GM23338 (cell line): ENCODE results near the gene DEPDC5. TPM values are rescaled to one million over a fixed set of nuclear protein-coding genes. Genes with fewer than 3 reads are reported as not detected.

ENCODE experiments used
- ATAC-seq: fragments of 200-7000 bp; cut with Tn5 transposase; 3 replicates; pipeline ENCODE4 v1.9.1; 2020
- DNase-seq: peaks from one replicate; pipeline ENCODE4 v3.0.0-alpha.2; 2015; ENCODE audit warnings: low spot score
- H2AFZ ChIP-seq: fragments of 200-600 bp; sonication (generic); 2 replicates; pipeline ENCODE4 v1.8.0; 2016; ENCODE audit warnings: antibody characterized with exemption, mild to moderate bottlenecking, moderate library complexity
- H3F3A ChIP-seq: fragments of 200-600 bp; sonication (generic); replicated peaks from 2 replicates; pipeline ENCODE4 v1.8.0; 2017; ENCODE audit warnings: antibody characterized with exemption, mixed run types, low read depth
- H3K27ac ChIP-seq: fragments of 200-600 bp; sonication (generic); 2 replicates; pipeline ENCODE4 v1.6.1; 2016; ENCODE audit warnings: low read depth
- H3K27me3 ChIP-seq: fragments of 200-600 bp; sonication (generic); 2 replicates; pipeline ENCODE4 v1.8.0; 2016; ENCODE audit warnings: mild to moderate bottlenecking, mixed run types, moderate library complexity; ENCODE audit not compliant: insufficient read depth
- H3K36me3 ChIP-seq: fragments of 200-600 bp; sonication (generic); 2 replicates; pipeline ENCODE4 v1.8.0; 2016; ENCODE audit warnings: mild to moderate bottlenecking; ENCODE audit not compliant: insufficient read depth
- H3K4me1 ChIP-seq: fragments of 200-600 bp; sonication (generic); 2 replicates; pipeline ENCODE4 v1.8.0; 2016; ENCODE audit warnings: mild to moderate bottlenecking, moderate library complexity; ENCODE audit not compliant: insufficient read depth
- H3K4me2 ChIP-seq: fragments of 200-600 bp; sonication (generic); 2 replicates; pipeline ENCODE4 v1.7.1; 2017; ENCODE audit warnings: mixed run types
- H3K4me3 ChIP-seq: fragments of 200-600 bp; sonication (generic); 2 replicates; pipeline ENCODE4 v1.6.1; 2016; ENCODE audit warnings: mixed run types
- H3K79me2 ChIP-seq: fragments of 200-600 bp; sonication (generic); replicated peaks from 2 replicates; pipeline ENCODE4 v1.8.0; 2017; ENCODE audit warnings: mild to moderate bottlenecking; ENCODE audit not compliant: insufficient read depth
- H3K9me2 ChIP-seq: fragments of 200-600 bp; sonication (generic); 2 replicates; pipeline ENCODE4 v1.8.0; 2017; ENCODE audit not compliant: insufficient read depth
- H4K20me1 ChIP-seq: fragments of 200-600 bp; sonication (generic); replicated peaks from 2 replicates; pipeline ENCODE4 v1.8.0; 2017; ENCODE audit warnings: mild to moderate bottlenecking; ENCODE audit not compliant: insufficient read depth
- H3K27ac Mint-ChIP-seq: 2 replicates; pipeline ENCODE4 v1.8.0; 2020; ENCODE audit warnings: inconsistent platforms, mild to moderate bottlenecking, moderate library complexity, mixed read lengths
- H3K27me3 Mint-ChIP-seq: 3 replicates; pipeline ENCODE4 v1.8.0; 2022; ENCODE audit warnings: low read depth, mild to moderate bottlenecking, moderate library complexity, mixed read lengths, inconsistent platforms; ENCODE audit not compliant: insufficient read depth, poor library complexity
- H3K36me3 Mint-ChIP-seq: 3 replicates; pipeline ENCODE4 v1.8.0; 2021; ENCODE audit warnings: low read depth, mild to moderate bottlenecking, inconsistent platforms, moderate library complexity, mixed read lengths
- H3K4me1 Mint-ChIP-seq: 3 replicates; pipeline ENCODE4 v1.8.0; 2020; ENCODE audit warnings: mild to moderate bottlenecking, inconsistent platforms, mixed read lengths
- H3K4me3 Mint-ChIP-seq: 3 replicates; pipeline ENCODE4 v1.8.0; 2021; ENCODE audit warnings: moderate library complexity, mild to moderate bottlenecking, inconsistent platforms, mixed read lengths
- H3K9me3 Mint-ChIP-seq: 3 replicates; pipeline ENCODE4 v1.8.0; 2020; ENCODE audit warnings: moderate library complexity, mild to moderate bottlenecking, inconsistent platforms, mixed read lengths
- CREB1 ChIP-seq: fragments of 250-450 bp; sonication (Bioruptor Pico); IDR thresholded peaks from 2 replicates; pipeline ENCODE4 v1.5.0; 2020; ENCODE audit warnings: low read depth, mild to moderate bottlenecking, moderate library complexity
- EZH2 ChIP-seq: fragments of 200-600 bp; sonication (generic); IDR thresholded peaks from one replicate; pipeline ENCODE4 v1.8.0; 2017; ENCODE audit warnings: antibody characterized with exemption, mild to moderate bottlenecking, low read depth; ENCODE audit not compliant: unreplicated experiment
- EZH2phosphoT487 ChIP-seq: fragments of 200-600 bp; sonication (generic); IDR thresholded peaks from one replicate; pipeline ENCODE4 v1.8.1; 2018; ENCODE audit warnings: antibody characterized with exemption; ENCODE audit not compliant: unreplicated experiment
- JUNB ChIP-seq: IDR thresholded peaks from one replicate; pipeline ENCODE4 v1.6.1; 2016; ENCODE audit warnings: antibody characterized with exemption; ENCODE audit not compliant: unreplicated experiment
- NANOG ChIP-seq: IDR thresholded peaks from 2 replicates; pipeline ENCODE4 v1.6.1; 2016; ENCODE audit warnings: antibody characterized with exemption, borderline replicate concordance
- POLR2AphosphoS5 ChIP-seq: IDR thresholded peaks from 2 replicates; pipeline ENCODE4 v1.6.1; 2016; ENCODE audit warnings: antibody characterized with exemption, low read depth
- STAT1 ChIP-seq: IDR thresholded peaks from one replicate; pipeline ENCODE4 v1.6.1; 2016; ENCODE audit warnings: antibody characterized with exemption; ENCODE audit not compliant: unreplicated experiment
- ZNF114 ChIP-seq: fragments of 250-450 bp; sonication (Bioruptor Pico); IDR thresholded peaks from 2 replicates; pipeline ENCODE4 v1.5.0; 2020; ENCODE audit warnings: mild to moderate bottlenecking, moderate library complexity
- ZNF331 ChIP-seq: fragments of 250-450 bp; sonication (Bioruptor Pico); IDR thresholded peaks from 2 replicates; pipeline ENCODE4 v1.5.0; 2020; ENCODE audit warnings: low read depth, mild to moderate bottlenecking, moderate library complexity
- polyA plus RNA-seq: library from polyadenylated mRNA; unstranded; fragments of >200 nt; fragmentation: Nextera tagmentation; extraction: Ambion mirVana; gene quantifications from 2 replicates; pipeline ENCODE4 v1.2.1, GENCODE V29; 2016
- total RNA-seq: library from RNA; depleted of rRNA; stranded (reverse); fragments of >200 nt; shearing (Covaris generic); gene quantifications from 2 replicates; pipeline ENCODE4 v1.2.3, GENCODE V29; 2014
- TF ChIP-seq, protein P1 (sequence below): IDR thresholded peaks from one replicate; pipeline ENCODE4 v1.6.1; 2018; ENCODE audit warnings: antibody characterized with exemption; ENCODE audit not compliant: unreplicated experiment
- TF ChIP-seq, protein P2 (sequence below), 2 experiments: fragments of 200-600 bp in 1 of 2; sonication (generic) in 1 of 2; conservative IDR thresholded peaks; 2 replicates each; pipeline versions ENCODE4 v1.5.1 to v1.6.1; 2016 to 2017; ENCODE audit warnings: antibody characterized with exemption in 2 of 2, low read depth in 2 of 2, mild to moderate bottlenecking in 2 of 2, moderate library complexity in 1 of 2
- TF ChIP-seq, protein P3 (sequence below): fragments of 250-450 bp; sonication (Bioruptor Pico); IDR thresholded peaks from 2 replicates; pipeline ENCODE4 v1.5.0; 2020; ENCODE audit warnings: mild to moderate bottlenecking, moderate library complexity
- TF ChIP-seq, protein P4 (sequence below): IDR thresholded peaks from 2 replicates; pipeline ENCODE4 v1.6.1; 2016; ENCODE audit warnings: antibody characterized with exemption

The DEPDC5 gene
- total and polyA plus RNA-seq, 2 experiments from 2014 or later: 18.7 to 19.7 TPM

DNA sequence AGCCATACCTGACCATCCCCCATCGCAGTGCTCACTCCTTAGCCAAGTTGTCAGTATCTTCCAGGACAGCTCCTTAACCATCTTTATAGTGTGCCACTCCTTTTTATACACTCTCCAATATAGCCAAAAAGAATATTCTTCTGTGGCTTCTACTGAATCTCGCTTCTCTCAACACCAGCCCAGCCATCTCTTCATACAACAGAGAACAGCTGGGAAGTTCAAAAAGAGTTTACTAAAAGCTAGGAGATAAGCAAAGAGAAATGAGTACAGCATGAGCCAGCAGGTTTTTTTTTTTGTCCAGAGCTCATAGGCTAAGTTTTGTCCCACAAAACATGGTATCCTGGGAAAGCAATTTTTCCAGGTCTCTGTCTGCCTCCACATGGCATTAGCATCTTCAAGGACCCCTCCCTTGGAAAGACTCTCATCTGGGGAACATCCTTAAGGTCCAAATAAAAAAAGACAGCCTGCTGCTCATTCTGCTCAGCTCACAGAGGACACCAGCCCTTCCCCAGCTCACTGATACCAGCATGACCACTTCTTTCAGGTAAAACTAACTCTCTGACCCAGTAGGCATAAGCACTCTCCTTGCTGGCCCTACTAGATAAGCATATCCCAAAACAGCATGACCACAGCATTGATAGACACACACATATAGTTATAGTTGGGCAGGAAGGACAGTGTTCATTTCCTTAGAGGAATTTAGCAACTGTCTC lies 141.7 kb downstream of the DEPDC5 start:
- ATAC-seq (no peak), DNase-seq (no peak)
- no peaks in the 10 kb centered on the region for H3K36me3 Mint-ChIP-seq
- Histone ChIP-seq H3K4me2 (no peak overlapping the region), H3K79me2 (no peaks in the 10 kb centered on the region), H4K20me1 (no peaks in the 10 kb centered on the region), H3K27me3 (no peaks in the 10 kb centered on the region), H3K36me3 (no peaks in the 10 kb centered on the region), H3K9me2 (peaks cover 3% of the 10 kb centered on the region; the same call in 1 of the 2 replicates), H3K4me1 (peaks cover 26% of the 10 kb centered on the region), H3K27ac (0 out of 2 replicates have a peak overlapping the region, but pooled peaks have one; percentile 45), H2AFZ (no peak overlapping the region), H3K4me3 (no peak overlapping the region), H3F3A (no peaks in the 10 kb centered on the region; the same call in 1 of the 2 replicates)
- TF ChIP-seq, protein P1, sequence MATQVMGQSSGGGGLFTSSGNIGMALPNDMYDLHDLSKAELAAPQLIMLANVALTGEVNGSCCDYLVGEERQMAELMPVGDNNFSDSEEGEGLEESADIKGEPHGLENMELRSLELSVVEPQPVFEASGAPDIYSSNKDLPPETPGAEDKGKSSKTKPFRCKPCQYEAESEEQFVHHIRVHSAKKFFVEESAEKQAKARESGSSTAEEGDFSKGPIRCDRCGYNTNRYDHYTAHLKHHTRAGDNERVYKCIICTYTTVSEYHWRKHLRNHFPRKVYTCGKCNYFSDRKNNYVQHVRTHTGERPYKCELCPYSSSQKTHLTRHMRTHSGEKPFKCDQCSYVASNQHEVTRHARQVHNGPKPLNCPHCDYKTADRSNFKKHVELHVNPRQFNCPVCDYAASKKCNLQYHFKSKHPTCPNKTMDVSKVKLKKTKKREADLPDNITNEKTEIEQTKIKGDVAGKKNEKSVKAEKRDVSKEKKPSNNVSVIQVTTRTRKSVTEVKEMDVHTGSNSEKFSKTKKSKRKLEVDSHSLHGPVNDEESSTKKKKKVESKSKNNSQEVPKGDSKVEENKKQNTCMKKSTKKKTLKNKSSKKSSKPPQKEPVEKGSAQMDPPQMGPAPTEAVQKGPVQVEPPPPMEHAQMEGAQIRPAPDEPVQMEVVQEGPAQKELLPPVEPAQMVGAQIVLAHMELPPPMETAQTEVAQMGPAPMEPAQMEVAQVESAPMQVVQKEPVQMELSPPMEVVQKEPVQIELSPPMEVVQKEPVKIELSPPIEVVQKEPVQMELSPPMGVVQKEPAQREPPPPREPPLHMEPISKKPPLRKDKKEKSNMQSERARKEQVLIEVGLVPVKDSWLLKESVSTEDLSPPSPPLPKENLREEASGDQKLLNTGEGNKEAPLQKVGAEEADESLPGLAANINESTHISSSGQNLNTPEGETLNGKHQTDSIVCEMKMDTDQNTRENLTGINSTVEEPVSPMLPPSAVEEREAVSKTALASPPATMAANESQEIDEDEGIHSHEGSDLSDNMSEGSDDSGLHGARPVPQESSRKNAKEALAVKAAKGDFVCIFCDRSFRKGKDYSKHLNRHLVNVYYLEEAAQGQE: no peak
- TF ChIP-seq STAT1 (no peak), NANOG (no peak), EZH2phosphoT487 (no peak), ZNF331 (CRISPR knock-in tag) (no peak), ZNF114 (CRISPR knock-in tag) (no peak), JUNB (no peak), EZH2 (no peak), CREB1 (CRISPR knock-in tag) (no peak), POLR2AphosphoS5 (no peak)
- TF ChIP-seq, protein P2, sequence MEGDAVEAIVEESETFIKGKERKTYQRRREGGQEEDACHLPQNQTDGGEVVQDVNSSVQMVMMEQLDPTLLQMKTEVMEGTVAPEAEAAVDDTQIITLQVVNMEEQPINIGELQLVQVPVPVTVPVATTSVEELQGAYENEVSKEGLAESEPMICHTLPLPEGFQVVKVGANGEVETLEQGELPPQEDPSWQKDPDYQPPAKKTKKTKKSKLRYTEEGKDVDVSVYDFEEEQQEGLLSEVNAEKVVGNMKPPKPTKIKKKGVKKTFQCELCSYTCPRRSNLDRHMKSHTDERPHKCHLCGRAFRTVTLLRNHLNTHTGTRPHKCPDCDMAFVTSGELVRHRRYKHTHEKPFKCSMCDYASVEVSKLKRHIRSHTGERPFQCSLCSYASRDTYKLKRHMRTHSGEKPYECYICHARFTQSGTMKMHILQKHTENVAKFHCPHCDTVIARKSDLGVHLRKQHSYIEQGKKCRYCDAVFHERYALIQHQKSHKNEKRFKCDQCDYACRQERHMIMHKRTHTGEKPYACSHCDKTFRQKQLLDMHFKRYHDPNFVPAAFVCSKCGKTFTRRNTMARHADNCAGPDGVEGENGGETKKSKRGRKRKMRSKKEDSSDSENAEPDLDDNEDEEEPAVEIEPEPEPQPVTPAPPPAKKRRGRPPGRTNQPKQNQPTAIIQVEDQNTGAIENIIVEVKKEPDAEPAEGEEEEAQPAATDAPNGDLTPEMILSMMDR (conservative IDR thresholded peaks at IDR 0.05; ENCODE audit: low read depth in 2 of 2): no peak
- TF ChIP-seq, protein P3, sequence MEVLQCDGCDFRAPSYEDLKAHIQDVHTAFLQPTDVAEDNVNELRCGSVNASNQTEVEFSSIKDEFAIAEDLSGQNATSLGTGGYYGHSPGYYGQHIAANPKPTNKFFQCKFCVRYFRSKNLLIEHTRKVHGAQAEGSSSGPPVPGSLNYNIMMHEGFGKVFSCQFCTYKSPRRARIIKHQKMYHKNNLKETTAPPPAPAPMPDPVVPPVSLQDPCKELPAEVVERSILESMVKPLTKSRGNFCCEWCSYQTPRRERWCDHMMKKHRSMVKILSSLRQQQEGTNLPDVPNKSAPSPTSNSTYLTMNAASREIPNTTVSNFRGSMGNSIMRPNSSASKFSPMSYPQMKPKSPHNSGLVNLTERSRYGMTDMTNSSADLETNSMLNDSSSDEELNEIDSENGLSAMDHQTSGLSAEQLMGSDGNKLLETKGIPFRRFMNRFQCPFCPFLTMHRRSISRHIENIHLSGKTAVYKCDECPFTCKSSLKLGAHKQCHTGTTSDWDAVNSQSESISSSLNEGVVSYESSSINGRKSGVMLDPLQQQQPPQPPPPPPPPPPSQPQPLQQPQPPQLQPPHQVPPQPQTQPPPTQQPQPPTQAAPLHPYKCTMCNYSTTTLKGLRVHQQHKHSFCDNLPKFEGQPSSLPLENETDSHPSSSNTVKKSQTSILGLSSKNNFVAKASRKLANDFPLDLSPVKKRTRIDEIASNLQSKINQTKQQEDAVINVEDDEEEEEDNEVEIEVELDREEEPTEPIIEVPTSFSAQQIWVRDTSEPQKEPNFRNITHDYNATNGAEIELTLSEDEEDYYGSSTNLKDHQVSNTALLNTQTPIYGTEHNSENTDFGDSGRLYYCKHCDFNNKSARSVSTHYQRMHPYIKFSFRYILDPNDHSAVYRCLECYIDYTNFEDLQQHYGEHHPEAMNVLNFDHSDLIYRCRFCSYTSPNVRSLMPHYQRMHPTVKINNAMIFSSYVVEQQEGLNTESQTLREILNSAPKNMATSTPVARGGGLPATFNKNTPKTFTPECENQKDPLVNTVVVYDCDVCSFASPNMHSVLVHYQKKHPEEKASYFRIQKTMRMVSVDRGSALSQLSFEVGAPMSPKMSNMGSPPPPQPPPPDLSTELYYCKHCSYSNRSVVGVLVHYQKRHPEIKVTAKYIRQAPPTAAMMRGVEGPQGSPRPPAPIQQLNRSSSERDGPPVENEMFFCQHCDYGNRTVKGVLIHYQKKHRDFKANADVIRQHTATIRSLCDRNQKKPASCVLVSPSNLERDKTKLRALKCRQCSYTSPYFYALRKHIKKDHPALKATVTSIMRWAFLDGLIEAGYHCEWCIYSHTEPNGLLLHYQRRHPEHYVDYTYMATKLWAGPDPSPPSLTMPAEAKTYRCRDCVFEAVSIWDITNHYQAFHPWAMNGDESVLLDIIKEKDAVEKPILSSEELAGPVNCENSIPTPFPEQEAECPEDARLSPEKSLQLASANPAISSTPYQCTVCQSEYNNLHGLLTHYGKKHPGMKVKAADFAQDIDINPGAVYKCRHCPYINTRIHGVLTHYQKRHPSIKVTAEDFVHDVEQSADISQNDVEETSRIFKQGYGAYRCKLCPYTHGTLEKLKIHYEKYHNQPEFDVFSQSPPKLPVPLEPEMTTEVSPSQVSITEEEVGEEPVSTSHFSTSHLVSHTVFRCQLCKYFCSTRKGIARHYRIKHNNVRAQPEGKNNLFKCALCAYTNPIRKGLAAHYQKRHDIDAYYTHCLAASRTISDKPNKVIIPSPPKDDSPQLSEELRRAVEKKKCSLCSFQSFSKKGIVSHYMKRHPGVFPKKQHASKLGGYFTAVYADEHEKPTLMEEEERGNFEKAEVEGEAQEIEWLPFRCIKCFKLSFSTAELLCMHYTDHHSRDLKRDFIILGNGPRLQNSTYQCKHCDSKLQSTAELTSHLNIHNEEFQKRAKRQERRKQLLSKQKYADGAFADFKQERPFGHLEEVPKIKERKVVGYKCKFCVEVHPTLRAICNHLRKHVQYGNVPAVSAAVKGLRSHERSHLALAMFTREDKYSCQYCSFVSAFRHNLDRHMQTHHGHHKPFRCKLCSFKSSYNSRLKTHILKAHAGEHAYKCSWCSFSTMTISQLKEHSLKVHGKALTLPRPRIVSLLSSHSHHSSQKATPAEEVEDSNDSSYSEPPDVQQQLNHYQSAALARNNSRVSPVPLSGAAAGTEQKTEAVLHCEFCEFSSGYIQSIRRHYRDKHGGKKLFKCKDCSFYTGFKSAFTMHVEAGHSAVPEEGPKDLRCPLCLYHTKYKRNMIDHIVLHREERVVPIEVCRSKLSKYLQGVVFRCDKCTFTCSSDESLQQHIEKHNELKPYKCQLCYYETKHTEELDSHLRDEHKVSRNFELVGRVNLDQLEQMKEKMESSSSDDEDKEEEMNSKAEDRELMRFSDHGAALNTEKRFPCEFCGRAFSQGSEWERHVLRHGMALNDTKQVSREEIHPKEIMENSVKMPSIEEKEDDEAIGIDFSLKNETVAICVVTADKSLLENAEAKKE (CRISPR knock-in tag): no peak
- TF ChIP-seq, protein P4, sequence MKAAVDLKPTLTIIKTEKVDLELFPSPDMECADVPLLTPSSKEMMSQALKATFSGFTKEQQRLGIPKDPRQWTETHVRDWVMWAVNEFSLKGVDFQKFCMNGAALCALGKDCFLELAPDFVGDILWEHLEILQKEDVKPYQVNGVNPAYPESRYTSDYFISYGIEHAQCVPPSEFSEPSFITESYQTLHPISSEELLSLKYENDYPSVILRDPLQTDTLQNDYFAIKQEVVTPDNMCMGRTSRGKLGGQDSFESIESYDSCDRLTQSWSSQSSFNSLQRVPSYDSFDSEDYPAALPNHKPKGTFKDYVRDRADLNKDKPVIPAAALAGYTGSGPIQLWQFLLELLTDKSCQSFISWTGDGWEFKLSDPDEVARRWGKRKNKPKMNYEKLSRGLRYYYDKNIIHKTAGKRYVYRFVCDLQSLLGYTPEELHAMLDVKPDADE: no peak
- no peak overlapping the region for H3K4me3 Mint-ChIP-seq
- H3K27me3 Mint-ChIP-seq: no peaks in the 10 kb centered on the region
- H3K9me3 Mint-ChIP-seq: no peaks in the 10 kb centered on the region
- peaks cover 43% of the 10 kb centered on the region for H3K4me1 Mint-ChIP-seq
- H3K27ac Mint-ChIP-seq: no peak overlapping the region; the same call in 1 of the 2 replicates
